ENCODE results near the gene RNF183.
"Not testable (repeated sequence)": the region's sequence is repeated elsewhere in the genome, so short reads cannot be mapped to it uniquely, and the experiment has no call there.

Gene RNF183

DNA sequence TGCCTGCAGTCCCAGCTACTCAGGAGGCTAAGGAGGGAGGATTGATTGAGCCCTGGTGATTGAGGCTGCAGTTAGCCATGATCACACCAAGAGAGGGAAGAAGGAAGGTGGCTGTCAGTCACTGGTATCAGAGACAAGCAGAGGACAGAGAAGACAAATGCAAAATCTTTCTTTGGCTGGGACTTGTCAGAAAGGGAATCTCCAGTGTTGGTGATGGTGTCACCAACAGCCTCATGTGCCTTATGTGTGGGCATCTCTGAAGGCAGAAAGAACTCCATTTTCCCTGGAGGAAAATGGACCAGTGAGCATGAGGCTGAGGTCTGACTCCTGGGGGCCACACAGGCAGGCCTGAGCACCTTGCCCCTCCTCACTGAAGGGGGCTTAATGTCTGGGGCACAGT lies 12.1 kb upstream of the RNF183 start:
- no peak for DNase-seq

DNA sequence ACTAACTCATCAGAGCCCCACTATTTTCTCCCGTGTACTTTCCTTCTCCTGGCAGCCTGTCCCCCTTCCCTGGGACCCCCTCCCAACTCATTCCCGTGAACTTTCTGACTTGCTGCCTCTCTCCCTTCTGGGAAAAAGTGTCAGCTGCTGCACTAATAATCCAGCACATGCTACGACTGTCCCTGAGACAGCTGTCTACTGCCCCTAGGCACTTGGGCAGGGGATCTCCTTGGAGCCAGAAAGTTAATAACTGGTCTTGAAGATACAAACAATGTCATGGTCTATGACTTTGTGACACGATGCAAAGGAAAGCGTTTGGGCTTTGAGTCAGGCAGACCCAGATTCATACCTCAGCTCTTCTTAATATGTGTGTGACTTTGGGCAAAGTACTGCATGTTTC lies 10.1 kb upstream of the RNF183 start:
- DNase-seq: no peak

DNA sequence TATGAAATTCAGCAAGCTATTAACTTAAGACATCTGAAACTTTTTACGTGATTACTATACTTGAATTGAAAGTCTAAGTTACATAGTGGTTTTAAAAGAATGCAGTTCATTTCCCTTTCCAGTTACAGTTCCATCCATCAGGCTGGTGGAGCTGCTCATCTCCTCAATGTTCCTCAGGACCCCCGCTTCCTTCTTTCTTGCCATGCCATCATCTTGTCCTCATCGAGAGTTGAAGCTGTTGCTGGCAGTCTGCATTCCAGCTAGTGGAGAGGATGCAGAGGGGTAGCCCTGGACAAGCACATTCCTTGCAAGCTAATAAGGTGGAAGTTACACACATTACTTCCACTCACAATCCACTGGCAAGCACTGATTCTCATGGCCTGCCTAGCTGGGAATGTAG lies 8.8 kb upstream of the RNF183 start:
- no peak for DNase-seq

DNA sequence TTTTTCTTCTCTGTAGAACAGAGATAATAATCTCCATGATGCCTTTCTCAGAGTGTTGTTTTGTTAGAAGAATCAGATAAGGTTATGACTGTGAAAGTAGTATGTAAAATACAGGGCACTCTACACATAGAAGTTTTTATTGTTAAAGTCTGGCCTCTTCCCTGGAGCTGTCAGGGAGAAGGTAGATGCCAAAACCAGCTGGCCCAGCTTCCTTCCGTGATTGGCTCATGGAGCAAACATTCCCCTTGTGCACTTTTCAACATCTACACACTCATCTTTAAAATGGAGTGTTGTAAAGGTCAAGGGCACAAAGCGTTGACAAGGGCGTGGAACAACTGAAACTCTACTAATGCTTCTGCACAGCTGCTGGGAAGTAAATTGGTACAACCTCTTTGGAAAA lies 7.4 kb upstream of the RNF183 start:
- DNase-seq: no peak

DNA sequence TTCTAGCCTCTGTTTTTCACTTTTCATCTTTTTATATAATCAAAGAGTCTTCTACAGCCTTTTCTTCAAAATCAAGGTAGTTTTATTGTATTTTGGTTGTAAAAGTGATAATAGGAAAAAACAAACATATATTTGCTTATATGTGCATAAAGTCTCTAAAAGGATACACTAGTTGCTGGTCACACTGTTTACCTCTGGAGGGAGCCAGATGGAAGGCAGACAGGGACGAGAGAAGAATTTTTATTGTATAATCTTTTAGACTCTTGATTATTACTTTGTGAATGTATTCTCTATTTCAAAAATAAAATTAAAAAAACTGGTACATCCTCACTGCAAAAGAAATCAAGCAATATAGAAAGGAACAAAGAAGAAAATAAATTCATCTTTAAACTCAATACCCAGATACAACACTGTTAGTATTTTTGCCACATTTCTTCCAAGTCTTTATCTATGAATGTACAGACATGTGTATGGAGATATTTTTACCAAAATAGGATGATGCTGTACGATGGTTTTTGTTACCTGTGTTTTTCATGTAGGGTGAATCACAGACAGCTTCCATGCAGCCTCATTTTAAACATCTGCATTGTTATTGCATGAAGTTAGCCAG lies 6.1 kb upstream of the RNF183 start:
- DNase-seq: peak; percentile 50

- DNase-seq: no peak
Observed at GRCh38 chr9:113307396-113307975, 4.3 kb upstream of the RNF183 start.

DNA sequence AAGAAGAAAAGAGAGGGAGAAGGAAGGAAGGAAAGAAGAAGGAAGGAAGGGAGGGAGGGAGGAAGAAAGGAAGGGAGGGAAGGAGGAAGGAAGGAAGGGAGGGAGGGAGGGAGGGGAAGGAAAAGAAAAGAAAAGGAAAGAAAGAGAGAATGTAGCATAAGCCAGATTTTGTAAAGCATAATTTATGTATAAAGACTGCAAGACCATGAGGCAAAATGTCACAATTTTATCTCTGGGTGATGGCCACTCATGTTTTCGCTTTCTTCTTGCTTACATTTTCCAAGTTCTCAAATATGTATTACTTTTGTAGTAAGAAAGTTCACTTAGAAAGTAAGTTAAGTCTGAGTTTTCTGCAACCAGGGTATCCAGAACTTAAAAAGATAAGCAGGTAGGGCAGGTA lies 3.4 kb upstream of the RNF183 start:
- no peak for DNase-seq

GRCh38 chr9:113301548-113301947 lies 1.6 kb downstream of the RNF183 start:
- no peak for DNase-seq

DNA sequence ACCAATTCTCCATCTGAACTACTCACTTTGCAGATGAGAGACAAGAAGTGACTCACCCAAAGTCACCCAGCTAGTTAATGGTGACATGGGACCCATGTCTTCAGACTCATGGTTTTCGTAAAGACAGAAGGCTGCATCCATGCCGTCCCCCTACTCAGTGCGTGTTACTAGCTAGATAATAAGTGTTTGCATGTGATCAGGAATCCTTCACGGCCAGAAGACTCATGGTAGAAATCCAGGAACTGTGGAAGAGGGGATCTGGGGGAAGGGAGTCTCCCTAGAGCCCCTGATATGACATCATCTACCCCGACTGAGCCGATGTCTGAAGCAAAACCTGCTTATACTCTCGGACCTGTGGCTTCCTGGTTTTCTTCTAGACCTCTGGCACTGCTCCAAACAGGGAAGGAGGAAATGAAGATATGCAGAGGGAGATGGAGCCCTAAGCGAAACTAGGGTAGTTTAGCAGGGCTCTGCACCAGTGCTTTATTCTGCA lies 3.3 kb downstream of the RNF183 start:
- no peak for DNase-seq

DNA sequence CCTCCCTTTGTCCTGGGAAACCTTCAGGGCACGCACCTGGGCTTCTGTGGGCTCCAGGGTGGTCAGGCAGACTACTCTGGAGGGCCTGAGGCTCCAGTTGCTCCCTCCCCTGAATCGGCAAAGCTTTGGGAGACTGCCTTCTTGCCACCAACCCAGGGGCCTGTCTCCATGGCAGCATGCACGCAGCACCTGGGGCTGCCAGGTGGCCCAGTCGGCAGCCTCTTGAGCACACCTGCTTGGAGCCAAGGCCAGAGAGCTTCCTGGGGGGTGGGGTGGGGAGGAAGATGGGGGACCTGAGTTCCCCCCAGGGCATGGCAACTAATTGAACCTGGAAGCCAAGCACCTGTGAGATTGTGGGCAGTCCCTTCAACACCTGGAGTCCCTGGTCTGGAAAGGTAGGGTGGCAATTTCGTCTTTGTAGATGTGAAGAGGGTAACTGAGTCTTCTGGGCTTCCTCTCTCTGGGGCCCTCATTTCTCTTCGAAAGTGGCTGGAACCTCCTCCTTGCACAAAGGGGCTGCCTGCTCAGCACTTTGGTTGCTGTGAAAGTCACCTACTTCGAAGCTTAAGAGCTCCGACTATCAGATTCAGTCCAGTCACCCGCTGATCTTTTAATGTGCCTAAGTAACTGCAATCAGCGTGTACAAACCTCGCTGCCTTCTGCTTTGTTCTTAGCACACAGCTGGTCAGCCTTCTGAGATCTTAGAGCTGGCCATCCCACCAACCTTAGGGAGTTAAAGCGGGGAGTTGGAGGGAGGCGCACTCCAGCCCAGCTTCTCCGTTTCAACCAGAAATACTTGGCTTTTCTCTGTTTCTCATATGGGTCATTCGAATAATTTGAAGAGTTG lies 4.0 kb downstream of the RNF183 start:
- DNase-seq: no peak

DNA sequence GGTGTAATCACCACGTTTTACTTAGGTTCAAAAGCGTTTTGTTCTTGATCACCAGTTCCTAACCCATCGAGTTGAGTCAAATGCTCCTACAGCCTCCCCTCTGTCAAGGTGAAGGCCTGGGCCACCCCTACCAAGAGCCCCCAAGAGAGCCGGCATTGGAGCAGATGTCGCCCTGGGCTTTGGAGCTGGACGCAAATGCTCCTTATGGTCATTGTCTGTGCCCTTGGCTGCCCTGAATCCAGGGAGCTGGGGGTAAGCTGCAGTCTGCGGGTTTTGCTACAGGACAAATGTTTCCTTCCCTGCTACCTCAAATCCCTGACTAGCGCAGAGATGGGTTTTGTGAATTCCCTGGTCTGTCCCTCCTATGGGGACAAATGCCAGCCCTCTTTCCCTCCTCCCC lies 4.9 kb downstream of the RNF183 start:
- DNase-seq: no peak

DNA sequence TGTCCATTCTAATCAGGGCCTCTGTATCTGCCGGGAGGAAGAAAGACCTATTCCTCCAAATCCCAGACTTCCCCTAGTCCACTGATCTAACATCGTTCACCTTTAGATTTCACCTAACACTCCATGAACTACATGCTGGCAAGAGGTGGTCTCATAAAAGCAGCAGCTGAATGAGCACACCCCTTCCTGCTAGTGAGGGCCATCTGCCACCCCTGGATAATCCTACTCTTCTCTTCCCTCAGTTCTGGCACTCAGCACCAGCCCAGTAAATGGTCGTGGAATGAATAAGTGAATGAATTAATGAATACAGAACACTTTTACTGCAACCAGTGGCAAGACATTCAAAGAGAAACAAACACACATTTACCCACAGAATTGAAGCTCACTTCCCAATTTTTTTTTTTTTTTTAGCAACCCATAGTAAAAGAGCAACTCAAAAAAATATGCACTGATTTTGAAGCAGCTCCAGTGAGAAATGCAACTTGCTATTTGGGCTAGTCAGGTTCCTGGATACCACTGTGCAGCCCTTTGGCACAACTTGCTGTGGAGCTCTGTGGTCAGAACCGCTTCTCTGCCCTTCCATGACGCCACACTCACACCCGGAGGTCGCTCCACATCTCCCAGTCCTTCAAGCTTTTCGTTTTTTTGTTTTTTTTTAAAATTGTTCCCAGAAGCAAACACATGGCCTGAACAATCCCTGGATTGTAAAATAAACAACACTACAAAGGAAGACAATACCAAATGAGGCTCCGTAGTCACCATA lies 6.2 kb downstream of the RNF183 start:
- no peak for DNase-seq

DNA sequence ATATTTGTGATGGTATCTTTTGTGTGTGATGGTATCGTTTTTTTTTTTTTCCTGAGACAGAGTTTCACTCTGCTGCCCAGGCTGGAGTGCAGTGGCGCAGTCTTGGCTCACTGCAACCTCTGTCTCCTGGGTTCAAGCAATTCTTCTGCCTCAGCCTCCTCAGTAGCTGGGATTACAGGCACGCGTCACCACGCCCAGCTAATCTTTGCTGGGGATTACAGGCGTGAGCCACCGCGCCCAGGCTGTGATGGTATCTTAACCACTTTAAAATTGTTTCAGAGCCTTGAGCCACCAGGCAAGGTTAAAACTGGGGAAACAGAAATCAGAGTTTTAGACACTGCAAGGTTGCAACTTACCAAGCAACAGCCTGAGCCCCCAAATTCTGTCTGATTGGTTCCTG lies 6.9 kb downstream of the RNF183 start:
- DNase-seq: not testable (repeated sequence)

DNA sequence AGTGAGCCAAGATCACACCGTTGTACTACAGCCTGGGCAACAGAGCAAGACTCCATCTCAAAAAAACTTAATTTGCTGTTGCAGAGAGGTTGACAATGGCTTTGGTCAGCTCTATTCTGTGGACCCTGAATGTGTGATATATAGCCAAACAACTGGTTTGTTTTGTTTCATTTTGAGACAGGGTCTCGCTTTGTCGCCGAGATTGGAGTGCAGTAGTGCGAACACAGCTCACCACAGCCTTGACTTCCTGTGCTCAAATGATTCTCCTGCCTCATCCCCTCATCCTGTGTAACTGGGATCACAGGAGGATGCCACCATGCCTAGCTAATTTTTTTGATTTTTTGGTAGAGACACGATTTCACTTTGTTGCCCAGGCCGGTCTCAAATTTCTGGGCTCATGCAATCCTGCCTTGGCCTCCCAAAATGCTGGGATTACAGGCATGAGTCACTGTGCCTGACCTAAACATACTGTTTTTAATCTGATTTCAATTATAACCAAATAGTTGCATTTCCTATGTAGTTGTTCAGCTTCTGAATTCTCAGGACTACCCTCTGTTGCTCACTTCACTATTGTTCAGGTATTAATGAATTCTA lies 9.8 kb downstream of the RNF183 start:
- DNase-seq: no peak

GRCh38 chr9:113290052-113290607 lies 13.0 kb downstream of the RNF183 start:
- DNase-seq: no peak

GRCh38 chr9:113289091-113289490 lies 14.1 kb downstream of the RNF183 start:
- DNase-seq: no peak

GRCh38 chr9:113281356-113281755 lies 21.8 kb downstream of the RNF183 start:
- no peak for DNase-seq

DNA sequence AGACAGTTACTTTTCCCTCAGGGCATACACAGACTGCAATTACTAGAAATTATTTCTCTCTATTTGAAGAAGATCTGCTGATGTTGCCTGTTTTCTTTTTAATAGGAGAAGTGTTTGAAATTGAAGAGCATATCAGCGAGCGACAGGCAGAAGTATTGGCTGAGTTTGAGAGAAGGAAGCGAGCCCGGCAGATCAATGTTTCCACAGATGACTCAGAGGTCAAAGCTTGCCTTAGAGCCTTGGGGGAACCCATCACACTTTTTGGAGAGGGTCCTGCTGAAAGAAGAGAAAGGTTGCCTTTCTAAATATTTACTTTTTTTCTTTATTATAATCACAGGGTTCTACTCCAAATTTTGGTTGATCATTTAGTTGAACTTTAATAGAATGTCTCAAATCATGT lies 24.3 kb downstream of the RNF183 start:
- no peak for DNase-seq

GRCh38 chr9:113275157-113276131 lies 27.7 kb downstream of the RNF183 start, which contains the start of the genes CDC26 and PRPF4:
CDC26 (minus strand) TSS chr9:113275572; CDS start chr9:113272507, 3,065 bp downstream.
PRPF4 (plus strand) TSS chr9:113275658; CDS start chr9:113275744, 86 bp downstream.
- DNase-seq: peak; percentile 95

DNA sequence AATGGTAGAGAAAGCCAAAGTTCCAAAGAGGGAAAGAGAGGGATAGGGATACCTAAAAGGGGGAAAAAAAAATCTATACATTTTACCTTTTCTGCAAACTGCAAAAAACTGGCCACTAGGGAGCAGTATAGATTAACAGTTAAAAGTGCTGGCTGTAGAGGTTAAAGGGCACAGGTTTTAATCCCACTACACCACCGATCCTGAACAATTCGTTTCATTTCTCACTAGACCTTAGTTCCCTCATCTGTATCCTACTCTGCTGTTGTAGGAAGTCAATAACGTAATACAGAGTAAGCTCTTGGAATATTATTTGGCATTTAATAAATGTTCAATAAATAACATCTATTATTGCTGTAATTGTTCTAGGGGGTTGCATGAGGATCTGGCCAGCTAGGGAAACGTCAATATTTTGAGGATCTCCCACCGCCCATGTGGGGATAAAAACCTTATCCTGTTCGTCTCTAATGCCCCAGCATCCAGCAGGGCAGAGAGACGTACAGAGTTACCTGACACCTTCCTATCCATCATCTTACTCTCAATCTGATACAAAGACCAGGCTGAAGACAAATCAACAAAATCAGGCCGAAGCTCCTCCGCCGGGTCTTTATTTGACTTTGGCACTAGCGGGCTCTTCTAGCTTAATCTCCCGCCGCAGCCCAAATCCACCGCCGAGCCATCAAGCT lies 28.6 kb downstream of the RNF183 start:
- DNase-seq: peak; percentile 76
